ENCODE data around the gene ARL15. TPM values are rescaled to one million over a fixed set of nuclear protein-coding genes. Genes with fewer than 3 reads are reported as not detected.

Gene ARL15
- total RNA-seq, 1 experiment from 2014 or later = 6.9 TPM

DNA sequence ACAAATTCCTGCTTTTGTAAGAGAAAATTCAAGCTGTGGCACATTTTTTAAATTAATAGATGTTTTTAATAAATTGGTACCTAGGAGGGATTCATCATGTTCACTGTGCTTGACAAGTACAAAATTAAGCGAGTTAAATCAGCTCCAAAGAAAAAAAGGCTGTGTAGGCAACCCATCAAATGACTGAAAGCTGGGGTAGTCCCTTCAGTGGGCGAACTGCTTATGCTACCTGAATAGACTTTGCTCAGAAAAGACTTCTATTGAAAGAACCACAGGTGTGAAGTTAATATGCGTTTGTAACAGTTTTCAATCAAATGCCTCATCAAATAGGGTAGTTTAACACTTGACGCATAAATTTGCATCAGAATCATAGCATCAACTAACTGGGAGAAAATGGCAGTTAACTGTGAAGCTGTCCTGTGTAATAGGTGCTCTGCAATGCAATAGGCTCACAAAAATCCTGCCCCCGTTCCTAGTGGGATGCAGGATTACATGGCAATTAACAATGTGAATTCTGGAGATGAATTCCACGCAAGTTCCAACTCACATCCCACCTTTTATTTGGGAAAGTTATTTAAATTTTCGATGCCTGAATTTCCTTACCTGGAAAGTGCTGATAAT is 14.4 kb upstream of the ARL15 start:
- CTCF ChIA-PET = no interaction called here
- intact Hi-C loops (cut with micrococcal nuclease) = loop anchor here (5.0 kb wide), 1 partner anchor 38 kb away; no protein-coding TSS in a partner anchor
- no peaks in the 10 kb centered on the region for H3K36me3 ChIP-seq (ENCODE audit: low read depth, low read length)
- no peaks in the 10 kb centered on the region for H3K9me3 ChIP-seq (ENCODE audit: low read length)
- ATAC-seq (no peak), DNase-seq (no peak)
- no peaks in the 10 kb centered on the region for H3K79me2 ChIP-seq (ENCODE audit: low read length)
- TF ChIP-seq CTCF (conservative IDR thresholded peaks at IDR 0.05; ENCODE audit: low read depth, low read length) (no peak), EZH2phosphoT487 (IDR thresholded peaks at IDR 0.05; ENCODE audit: borderline replicate concordance, low read length) (no peak), EZH2 (IDR thresholded peaks at IDR 0.05; ENCODE audit: low read length, unreplicated experiment) (no peak)
- H3K27ac ChIP-seq (ENCODE audit: low read length) = no peak overlapping the region
- H3K4me2 ChIP-seq (ENCODE audit: low read length) = no peak overlapping the region
- H3K9ac ChIP-seq (ENCODE audit: low read length) = no peak overlapping the region
- no peak overlapping the region for H2AFZ ChIP-seq (ENCODE audit: low read length)
- no peaks in the 10 kb centered on the region for H3F3A ChIP-seq (ENCODE audit: low read length, unreplicated experiment)
- POLR2A ChIA-PET (ENCODE audit: unreplicated experiment) = no interaction called here
- no peak overlapping the region for H3K4me3 ChIP-seq (ENCODE audit: low read length)
- no peaks in the 10 kb centered on the region for H3K9me2 ChIP-seq (replicated peaks; ENCODE audit: low read length)
- no peaks in the 10 kb centered on the region for H4K20me1 ChIP-seq (ENCODE audit: low read length)
- peaks cover 15% of the 10 kb centered on the region for H3K4me1 ChIP-seq (ENCODE audit: insufficient read depth, low read length)
- BruUV-seq (replicated peaks) = no TSS peak
- H3K27me3 ChIP-seq (ENCODE audit: low read length) = no peaks in the 10 kb centered on the region

DNA sequence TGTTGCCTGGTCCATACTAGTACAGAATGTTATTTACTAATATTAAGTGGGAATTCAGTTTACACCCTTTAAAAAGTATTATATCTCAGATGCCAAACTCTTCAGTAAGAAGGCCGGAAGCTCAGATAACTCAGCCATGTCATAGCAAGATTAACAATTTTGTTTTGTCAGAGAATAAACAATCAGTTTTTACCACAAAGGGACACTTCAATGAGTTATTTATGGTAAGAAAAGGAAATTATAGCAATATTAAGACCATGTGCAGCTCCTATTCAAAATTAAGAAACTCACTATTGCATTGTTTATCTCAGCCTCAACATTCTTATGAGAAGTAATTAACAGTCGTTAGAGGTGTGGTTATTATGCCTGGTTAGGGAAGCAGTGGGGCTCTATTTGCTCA is 13.1 kb upstream of the ARL15 start:
- no TSS peak for BruUV-seq (replicated peaks)
- Histone ChIP-seq H3K4me2 (ENCODE audit: low read length) (no peak overlapping the region), H3K4me1 (ENCODE audit: insufficient read depth, low read length) (peaks cover 8% of the 10 kb centered on the region), H3F3A (ENCODE audit: low read length, unreplicated experiment) (no peaks in the 10 kb centered on the region), H3K9me3 (ENCODE audit: low read length) (no peaks in the 10 kb centered on the region), H3K36me3 (ENCODE audit: low read depth, low read length) (no peaks in the 10 kb centered on the region), H4K20me1 (ENCODE audit: low read length) (no peaks in the 10 kb centered on the region), H3K27ac (ENCODE audit: low read length) (no peak overlapping the region), H3K79me2 (ENCODE audit: low read length) (no peaks in the 10 kb centered on the region), H3K9ac (ENCODE audit: low read length) (no peak overlapping the region), H2AFZ (ENCODE audit: low read length) (no peak overlapping the region), H3K4me3 (ENCODE audit: low read length) (no peak overlapping the region), H3K27me3 (ENCODE audit: low read length) (no peaks in the 10 kb centered on the region), H3K9me2 (replicated peaks; ENCODE audit: low read length) (no peaks in the 10 kb centered on the region)
- DNase-seq = no peak
- ChIA-PET CTCF (no interaction called here), POLR2A (ENCODE audit: unreplicated experiment) (no interaction called here)
- TF ChIP-seq EZH2 (IDR thresholded peaks at IDR 0.05; ENCODE audit: low read length, unreplicated experiment) (no peak), CTCF (conservative IDR thresholded peaks at IDR 0.05; ENCODE audit: low read depth, low read length) (no peak), EZH2phosphoT487 (IDR thresholded peaks at IDR 0.05; ENCODE audit: borderline replicate concordance, low read length) (no peak)
- ATAC-seq = no peak
- intact Hi-C loops (cut with micrococcal nuclease) = loop anchor here (5.0 kb wide), 1 partner anchor 39 kb away; no protein-coding TSS in a partner anchor

GRCh38 chr5:54320256-54320655 is 9.9 kb upstream of the ARL15 start:
- Histone ChIP-seq H3K27me3 (ENCODE audit: low read length) (no peaks in the 10 kb centered on the region), H3K9me3 (ENCODE audit: low read length) (no peaks in the 10 kb centered on the region), H3K4me1 (ENCODE audit: insufficient read depth, low read length) (peaks cover 8% of the 10 kb centered on the region), H3K27ac (ENCODE audit: low read length) (no peak overlapping the region), H3K4me2 (ENCODE audit: low read length) (peak overlapping the region; percentile 33; the same call in 1 of the 2 replicates), H3F3A (ENCODE audit: low read length, unreplicated experiment) (no peaks in the 10 kb centered on the region), H3K4me3 (ENCODE audit: low read length) (no peak overlapping the region), H4K20me1 (ENCODE audit: low read length) (no peaks in the 10 kb centered on the region), H3K79me2 (ENCODE audit: low read length) (no peaks in the 10 kb centered on the region), H3K9ac (ENCODE audit: low read length) (no peak overlapping the region), H3K36me3 (ENCODE audit: low read depth, low read length) (no peaks in the 10 kb centered on the region), H2AFZ (ENCODE audit: low read length) (no peak overlapping the region), H3K9me2 (replicated peaks; ENCODE audit: low read length) (no peaks in the 10 kb centered on the region)
- POLR2A ChIA-PET (ENCODE audit: unreplicated experiment) = interaction anchor here (0.7 kb wide), 1 partner anchor 25 kb away, joined by 7 read pairs; no protein-coding TSS in a partner anchor
- ATAC-seq (peak; percentile 69), DNase-seq (peak; percentile 26)
- BruUV-seq (replicated peaks) = no TSS peak
- intact Hi-C loops (cut with micrococcal nuclease) = loop anchor here (5.0 kb wide), 1 partner anchor 42 kb away; no protein-coding TSS in a partner anchor
- CTCF ChIA-PET = no interaction called here
- TF ChIP-seq EZH2 (IDR thresholded peaks at IDR 0.05; ENCODE audit: low read length, unreplicated experiment) (no peak), CTCF (conservative IDR thresholded peaks at IDR 0.05; ENCODE audit: low read depth, low read length) (no peak), EZH2phosphoT487 (IDR thresholded peaks at IDR 0.05; ENCODE audit: borderline replicate concordance, low read length) (no peak)

Measured in PC-3 (cell line).